ENCODE measurements around the gene CRHR2. TPM values are rescaled to one million over a fixed set of nuclear protein-coding genes. Genes with fewer than 3 reads are reported as not detected.

The CRHR2 gene
- total and polyA plus RNA-seq, 2 donors (not counting 1 experiment from before 2014, with no cell fraction given), result not detected

- H3K36me3 ChIP-seq (ENCODE audit: control insufficient read depth, insufficient read depth, low read length), result peaks cover 32% of the 10 kb centered on the region
- H2AFZ ChIP-seq (ENCODE audit: low read length), result no peak overlapping the region
- H3K4me3 ChIP-seq (replicated peaks in 1 of 4; ENCODE audit: control extremely low read depth in 1 of 4, insufficient read depth in 1 of 4, low read depth in 3 of 4, low read length in 4 of 4), result no peak overlapping the region
- no peaks in the 10 kb centered on the region for H3K27me3 ChIP-seq (ENCODE audit: control insufficient read depth, insufficient read depth, low read length)
- no peaks in the 10 kb centered on the region for H3K9me3 ChIP-seq (ENCODE audit: control insufficient read depth, insufficient read depth, low read depth, low read length)
- H4K20me1 ChIP-seq (ENCODE audit: control insufficient read depth, extremely low read depth, insufficient read depth, low read length), result peaks cover 2% of the 10 kb centered on the region
- DNase-seq (ENCODE audit: low read depth in 2 of 2), result no peak
- H3K9ac ChIP-seq (ENCODE audit: insufficient read depth, low read length), result no peak overlapping the region
- no peak overlapping the region for H3K4me2 ChIP-seq (ENCODE audit: extremely low read depth, insufficient read depth, low read length)
- no peaks in the 10 kb centered on the region for H3K4me1 ChIP-seq (ENCODE audit: control insufficient read depth, extremely low read depth, insufficient read depth, low read length)
- TF ChIP-seq EZH2 (IDR thresholded peaks at IDR 0.05; ENCODE audit: low read length, missing control alignments) (no peak), CTCF (conservative IDR thresholded peaks at IDR 0.05 in 1 of 2, IDR thresholded peaks at IDR 0.05 in 1 of 2; ENCODE audit: low read depth in 1 of 2, low read length in 2 of 2) (no peak)
- H3K79me2 ChIP-seq (ENCODE audit: control insufficient read depth, insufficient read depth, low read length), result peaks cover 24% of the 10 kb centered on the region
- no peak overlapping the region for H3K27ac ChIP-seq (ENCODE audit: insufficient read depth, low read length)
Measured at GRCh38 chr7:30605832-30606231, 76.4 kb downstream of the CRHR2 start.

- H3K27me3 ChIP-seq (ENCODE audit: control insufficient read depth, insufficient read depth, low read length), result no peaks in the 10 kb centered on the region
- H4K20me1 ChIP-seq (ENCODE audit: control insufficient read depth, extremely low read depth, insufficient read depth, low read length), result peaks cover 2% of the 10 kb centered on the region
- no peak overlapping the region for H2AFZ ChIP-seq (ENCODE audit: low read length)
- H3K9ac ChIP-seq (ENCODE audit: insufficient read depth, low read length), result no peak overlapping the region
- no peak overlapping the region for H3K27ac ChIP-seq (ENCODE audit: insufficient read depth, low read length)
- no peaks in the 10 kb centered on the region for H3K4me1 ChIP-seq (ENCODE audit: control insufficient read depth, extremely low read depth, insufficient read depth, low read length)
- DNase-seq (ENCODE audit: low read depth in 2 of 2), result no peak
- no peak for TF ChIP-seq EZH2 (IDR thresholded peaks at IDR 0.05; ENCODE audit: low read length, missing control alignments)
- no peak for TF ChIP-seq CTCF (conservative IDR thresholded peaks at IDR 0.05 in 1 of 2, IDR thresholded peaks at IDR 0.05 in 1 of 2; ENCODE audit: low read depth in 1 of 2, low read length in 2 of 2)
- no peaks in the 10 kb centered on the region for H3K9me3 ChIP-seq (ENCODE audit: control insufficient read depth, insufficient read depth, low read depth, low read length)
- peaks cover 29% of the 10 kb centered on the region for H3K79me2 ChIP-seq (ENCODE audit: control insufficient read depth, insufficient read depth, low read length)
- H3K4me3 ChIP-seq (replicated peaks in 1 of 4; ENCODE audit: control extremely low read depth in 1 of 4, insufficient read depth in 1 of 4, low read depth in 3 of 4, low read length in 4 of 4), result no peak overlapping the region
- H3K4me2 ChIP-seq (ENCODE audit: extremely low read depth, insufficient read depth, low read length), result no peak overlapping the region
- peaks cover 36% of the 10 kb centered on the region for H3K36me3 ChIP-seq (ENCODE audit: control insufficient read depth, insufficient read depth, low read length)
Measured at GRCh38 chr7:30604901-30605300, 77.4 kb downstream of the CRHR2 start.

Other genes starting within 250 kb of the CRHR2 start
- 6.9 and 7.3 TPM in 2 replicates for gene NOD1, start 203.7 kb downstream of the CRHR2 start, total RNA-seq
- 2.8 and 3.3 TPM in 2 replicates for gene NOD1, start 203.7 kb downstream of the CRHR2 start, polyA plus RNA-seq
- gene GGCT, start 177.6 kb downstream of the CRHR2 start, total RNA-seq, result 24.6 and 33.1 TPM in 2 replicates
- gene GGCT, start 177.6 kb downstream of the CRHR2 start, polyA plus RNA-seq, result 21.6 and 23.2 TPM in 2 replicates
- 226 and 322 TPM in 2 replicates for gene GARS1, start 87.6 kb downstream of the CRHR2 start, total RNA-seq
- 669 and 712 TPM in 2 replicates for gene GARS1, start 87.6 kb downstream of the CRHR2 start, polyA plus RNA-seq
- 17.5 and 75.8 TPM in 2 replicates for gene INMT, start 69.7 kb upstream of the CRHR2 start, total RNA-seq
- 37.0 and 237 TPM in 2 replicates for gene INMT, start 69.7 kb upstream of the CRHR2 start, polyA plus RNA-seq
- 4.1 and 6.1 TPM in 2 replicates for gene MINDY4, start 89.0 kb upstream of the CRHR2 start, total RNA-seq
- 3.9 and 6.3 TPM in 2 replicates for gene MINDY4, start 89.0 kb upstream of the CRHR2 start, polyA plus RNA-seq
- 10.8 and 44.6 TPM in 2 replicates for gene AQP1, start 229.4 kb upstream of the CRHR2 start, total RNA-seq
- 13.0 and 43.2 TPM in 2 replicates for gene AQP1, start 229.4 kb upstream of the CRHR2 start, polyA plus RNA-seq

All from fibroblast of lung (primary cell).